Measurements from ENCODE around the gene RPS17.

RPS17 gene

GRCh38 chr15:82540055-82540983 lies at the start of gene RPS17:
RPS17 (minus strand) TSS chr15:82540457; CDS start chr15:82540428, 29 bp downstream.
- DNase-seq (ENCODE audit: low read depth), result peak; percentile 94

GRCh38 chr15:82587805-82588204 lies 47.5 kb upstream of the RPS17 start:
- no peak for DNase-seq (ENCODE audit: low read depth)

- no peak for DNase-seq (ENCODE audit: low read depth)
These were observed 44.8 kb upstream of the RPS17 start for GRCh38 chr15:82585072-82585471.

- DNase-seq (ENCODE audit: low read depth), result no peak
These were observed 40.5 kb upstream of the RPS17 start for GRCh38 chr15:82580713-82581112.

- no peak for DNase-seq (ENCODE audit: low read depth)
These were observed 35.1 kb upstream of the RPS17 start for GRCh38 chr15:82575335-82575734.

- DNase-seq (ENCODE audit: low read depth), result no peak
These were observed 32.7 kb upstream of the RPS17 start for GRCh38 chr15:82572986-82573385.

GRCh38 chr15:82572311-82572710 lies 32.1 kb upstream of the RPS17 start:
- no peak for DNase-seq (ENCODE audit: low read depth)

- peak; percentile 34 for DNase-seq (ENCODE audit: low read depth)
These were observed 31.5 kb upstream of the RPS17 start for GRCh38 chr15:82571722-82572222.

GRCh38 chr15:82570721-82571508 lies 30.7 kb upstream of the RPS17 start:
- no peak for DNase-seq (ENCODE audit: low read depth)

- DNase-seq (ENCODE audit: low read depth), result no peak
These were observed 29.6 kb upstream of the RPS17 start for GRCh38 chr15:82569834-82570233.

- DNase-seq (ENCODE audit: low read depth), result no peak
These were observed 28.7 kb upstream of the RPS17 start for GRCh38 chr15:82568986-82569385.

- DNase-seq (ENCODE audit: low read depth), result no peak
These were observed 27.4 kb upstream of the RPS17 start for GRCh38 chr15:82567661-82568060.

GRCh38 chr15:82566690-82567089 lies 26.4 kb upstream of the RPS17 start:
- no peak for DNase-seq (ENCODE audit: low read depth)

GRCh38 chr15:82558502-82558901 lies 18.2 kb upstream of the RPS17 start:
- no peak for DNase-seq (ENCODE audit: low read depth)

GRCh38 chr15:82556315-82557035 lies 16.2 kb upstream of the RPS17 start:
- no peak for DNase-seq (ENCODE audit: low read depth)

- no peak for DNase-seq (ENCODE audit: low read depth)
These were observed 14.6 kb upstream of the RPS17 start for GRCh38 chr15:82554849-82555248.

- DNase-seq (ENCODE audit: low read depth), result no peak
These were observed 14.1 kb upstream of the RPS17 start for GRCh38 chr15:82554351-82554750.

GRCh38 chr15:82553846-82554245 lies 13.6 kb upstream of the RPS17 start:
- DNase-seq (ENCODE audit: low read depth), result no peak

GRCh38 chr15:82552861-82553260 lies 12.6 kb upstream of the RPS17 start:
- no peak for DNase-seq (ENCODE audit: low read depth)

- no peak for DNase-seq (ENCODE audit: low read depth)
These were observed 11.5 kb upstream of the RPS17 start for GRCh38 chr15:82551646-82552247.

GRCh38 chr15:82549199-82549665 lies 9.0 kb upstream of the RPS17 start:
- DNase-seq (ENCODE audit: low read depth), result no peak

GRCh38 chr15:82548700-82549099 lies 8.4 kb upstream of the RPS17 start:
- no peak for DNase-seq (ENCODE audit: low read depth)
